Lower lobe of right lung (tissue), 2 donors: ENCODE results near the gene RYK. TPM values are rescaled to one million over a fixed set of nuclear protein-coding genes. Genes with fewer than 3 reads are reported as not detected.

Source experiments
- ATAC-seq, 2 donors: fragments of 200-7000 bp; cut with Tn5 transposase; one replicate each; pipeline ENCODE4 v1.9.1; 2020 to 2022; ENCODE audit warnings: mild to moderate bottlenecking in 2 of 2, moderate library complexity in 2 of 2
- DNase-seq: peaks from one replicate; pipeline ENCODE4 v3.0.0-alpha.2; 2020
- H3K27ac ChIP-seq: fragments of 200-600 bp; one replicate; pipeline ENCODE4 v1.8.0; 2022
- H3K27me3 ChIP-seq: fragments of 200-600 bp; one replicate; pipeline ENCODE4 v1.8.0; 2022; ENCODE audit warnings: low read depth
- H3K36me3 ChIP-seq: fragments of 200-600 bp; one replicate; pipeline ENCODE4 v1.8.0; 2022; ENCODE audit warnings: mild to moderate bottlenecking
- H3K4me1 ChIP-seq: fragments of 200-600 bp; one replicate; pipeline ENCODE4 v1.8.0; 2022
- H3K4me3 ChIP-seq: fragments of 200-600 bp; one replicate; pipeline ENCODE4 v1.8.0; 2022; ENCODE audit warnings: mild to moderate bottlenecking
- H3K9me3 ChIP-seq: fragments of 200-600 bp; one replicate; pipeline ENCODE4 v1.8.0; 2022
- intact Hi-C: fragments of 100-400 bp; cut with DNase I; formaldehyde crosslinking; loops from one replicate; pipeline ENCODE4 v1.11.0; 2022
- total RNA-seq: library from RNA; stranded (reverse); fragmentation: NEBNext Ultra II Directional; extraction: Animal tissue kit (Norgen Biotek cat#: 25700); gene quantifications from one replicate; pipeline ENCODE4 v1.2.1, GENCODE V29; 2021
- TF ChIP-seq, protein P1 (sequence below): fragments of 200-600 bp; IDR thresholded peaks from one replicate; pipeline ENCODE4 v1.8.0; 2022; ENCODE audit warnings: antibody characterized with exemption, mild to moderate bottlenecking
- donor health status: DM: no; HTN: yes; CAD: no; lungs with severe emphysema.

Gene RYK
- total RNA-seq, 1 donor from 2014 or later, result 46.3 TPM

- Histone ChIP-seq H3K27me3 (no peaks in the 10 kb centered on the region), H3K4me3 (no peak overlapping the region), H3K36me3 (no peaks in the 10 kb centered on the region), H3K9me3 (no peaks in the 10 kb centered on the region), H3K27ac (no peak overlapping the region), H3K4me1 (peaks cover 6% of the 10 kb centered on the region)
- intact Hi-C loops, result no loop called here
- no peak for ATAC-seq
- TF ChIP-seq, protein P1, sequence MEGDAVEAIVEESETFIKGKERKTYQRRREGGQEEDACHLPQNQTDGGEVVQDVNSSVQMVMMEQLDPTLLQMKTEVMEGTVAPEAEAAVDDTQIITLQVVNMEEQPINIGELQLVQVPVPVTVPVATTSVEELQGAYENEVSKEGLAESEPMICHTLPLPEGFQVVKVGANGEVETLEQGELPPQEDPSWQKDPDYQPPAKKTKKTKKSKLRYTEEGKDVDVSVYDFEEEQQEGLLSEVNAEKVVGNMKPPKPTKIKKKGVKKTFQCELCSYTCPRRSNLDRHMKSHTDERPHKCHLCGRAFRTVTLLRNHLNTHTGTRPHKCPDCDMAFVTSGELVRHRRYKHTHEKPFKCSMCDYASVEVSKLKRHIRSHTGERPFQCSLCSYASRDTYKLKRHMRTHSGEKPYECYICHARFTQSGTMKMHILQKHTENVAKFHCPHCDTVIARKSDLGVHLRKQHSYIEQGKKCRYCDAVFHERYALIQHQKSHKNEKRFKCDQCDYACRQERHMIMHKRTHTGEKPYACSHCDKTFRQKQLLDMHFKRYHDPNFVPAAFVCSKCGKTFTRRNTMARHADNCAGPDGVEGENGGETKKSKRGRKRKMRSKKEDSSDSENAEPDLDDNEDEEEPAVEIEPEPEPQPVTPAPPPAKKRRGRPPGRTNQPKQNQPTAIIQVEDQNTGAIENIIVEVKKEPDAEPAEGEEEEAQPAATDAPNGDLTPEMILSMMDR, result no peak
- DNase-seq, result no peak
Observed at GRCh38 chr3:134274571-134274970, 23.9 kb upstream of the RYK start.

GRCh38 chr3:134267996-134268395 lies 17.3 kb upstream of the RYK start:
- TF ChIP-seq, protein P1, result no peak
- H3K36me3 ChIP-seq, result no peaks in the 10 kb centered on the region
- ATAC-seq (no peak), DNase-seq (no peak)
- H3K4me1 ChIP-seq, result no peaks in the 10 kb centered on the region
- no peaks in the 10 kb centered on the region for H3K27me3 ChIP-seq
- no peak overlapping the region for H3K4me3 ChIP-seq
- no peak overlapping the region for H3K27ac ChIP-seq
- no peaks in the 10 kb centered on the region for H3K9me3 ChIP-seq
- intact Hi-C loops, result no loop called here

DNA sequence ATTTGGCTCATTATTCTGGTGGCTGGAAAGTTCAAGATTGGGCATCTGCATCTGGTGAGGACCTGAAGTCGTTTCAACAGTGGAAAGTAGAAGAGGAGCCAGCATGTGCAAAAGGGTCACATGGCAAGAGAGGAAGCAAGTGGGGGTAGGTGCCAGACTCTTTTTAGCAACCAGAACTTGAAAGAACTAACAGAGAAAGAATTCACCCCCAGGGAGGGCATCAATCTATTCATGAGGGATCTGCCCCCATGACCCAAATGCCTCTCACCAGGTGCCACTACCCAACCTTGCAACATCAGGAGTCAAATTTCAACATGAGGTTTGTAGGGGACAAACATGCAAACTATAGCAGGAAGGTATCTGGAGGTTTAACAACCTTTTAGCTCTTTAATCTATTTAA lies 10.3 kb upstream of the RYK start:
- no peak for ATAC-seq
- DNase-seq, result no peak
- Histone ChIP-seq H3K4me3 (no peak overlapping the region), H3K27me3 (no peaks in the 10 kb centered on the region), H3K36me3 (no peaks in the 10 kb centered on the region), H3K4me1 (no peaks in the 10 kb centered on the region), H3K9me3 (no peaks in the 10 kb centered on the region), H3K27ac (no peak overlapping the region)
- intact Hi-C loops, result no loop called here
- TF ChIP-seq, protein P1, result no peak

GRCh38 chr3:134258761-134259347 lies 8.2 kb upstream of the RYK start:
- DNase-seq (no peak), ATAC-seq (no peak)
- Histone ChIP-seq H3K9me3 (no peaks in the 10 kb centered on the region), H3K27me3 (no peaks in the 10 kb centered on the region), H3K36me3 (no peaks in the 10 kb centered on the region), H3K27ac (no peak overlapping the region), H3K4me1 (peaks cover 4% of the 10 kb centered on the region), H3K4me3 (no peak overlapping the region)
- intact Hi-C loops, result no loop called here
- TF ChIP-seq, protein P1, result no peak

DNA sequence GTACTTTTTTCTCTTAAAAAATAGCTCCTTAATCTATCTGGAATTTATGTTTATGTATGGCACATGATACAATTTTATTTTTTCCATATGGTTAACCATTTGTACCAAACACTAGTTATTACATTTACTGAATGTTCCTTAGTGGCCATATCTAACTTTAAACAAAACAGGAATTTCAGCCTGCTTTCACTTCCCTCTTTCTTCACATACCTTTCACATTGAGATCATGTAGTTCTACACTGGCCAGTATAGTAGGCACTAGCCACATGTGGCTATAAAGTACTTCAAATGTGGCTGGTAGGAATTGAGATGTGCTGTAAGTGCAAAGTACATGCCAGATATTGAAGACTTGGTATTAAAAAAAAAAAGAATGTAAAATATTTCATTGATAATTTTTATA lies 4.7 kb upstream of the RYK start:
- Histone ChIP-seq H3K27ac (no peak overlapping the region), H3K27me3 (no peaks in the 10 kb centered on the region), H3K4me3 (no peak overlapping the region), H3K36me3 (no peaks in the 10 kb centered on the region), H3K9me3 (no peaks in the 10 kb centered on the region), H3K4me1 (peaks cover 12% of the 10 kb centered on the region)
- DNase-seq (no peak), ATAC-seq (no peak)
- TF ChIP-seq, protein P1, result no peak
- intact Hi-C loops, result no loop called here
